T47D (cell line): ENCODE data around the gene ZXDC.

Experiments
- DNase-seq, 2 experiments: peaks; one replicate each; pipeline versions ENCODE4 v3.0.0 to v3.0.0-alpha.2; 2011 to 2012; ENCODE audit warnings: low read depth in 1 of 2, low spot score in 1 of 2
- JUND ChIP-seq: IDR thresholded peaks from 2 replicates; pipeline ENCODE4 v1.6.1; 2012; ENCODE audit warnings: low read depth
- in situ Hi-C: cut with HindIII; loops from 2 replicates; pipeline ENCODE4 v1.10.0; 2016; ENCODE audit warnings: low sequenced_read_pairs, low pct_unique_long_range_greater_than_20kb

Gene ZXDC

GRCh38 chr3:126447456-126448106 is 28.1 kb downstream of the ZXDC start:
- TF ChIP-seq JUND: no peak
- no peak for DNase-seq
- in situ Hi-C loops: no loop called here

DNA sequence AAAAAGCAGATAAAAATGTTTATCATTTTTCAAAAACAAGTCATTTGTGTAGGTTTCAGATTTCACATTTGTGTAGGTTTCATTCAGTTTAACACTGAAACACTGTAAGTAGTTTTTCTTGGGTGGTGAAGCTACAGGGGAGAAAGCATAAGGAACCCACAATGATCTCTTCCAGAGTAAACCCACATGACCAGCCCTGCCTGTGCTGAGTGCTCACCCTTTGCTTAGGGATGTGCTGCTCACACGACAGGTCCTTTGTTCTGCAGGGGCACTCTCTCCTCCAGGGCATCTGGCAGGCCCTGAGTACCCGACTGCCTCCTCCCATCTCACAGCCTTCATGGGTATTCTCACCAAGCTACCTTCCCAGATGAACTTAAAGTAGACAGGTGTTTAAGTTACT is 28.9 kb downstream of the ZXDC start:
- no peak for DNase-seq
- in situ Hi-C loops: no loop called here
- no peak for TF ChIP-seq JUND

DNA sequence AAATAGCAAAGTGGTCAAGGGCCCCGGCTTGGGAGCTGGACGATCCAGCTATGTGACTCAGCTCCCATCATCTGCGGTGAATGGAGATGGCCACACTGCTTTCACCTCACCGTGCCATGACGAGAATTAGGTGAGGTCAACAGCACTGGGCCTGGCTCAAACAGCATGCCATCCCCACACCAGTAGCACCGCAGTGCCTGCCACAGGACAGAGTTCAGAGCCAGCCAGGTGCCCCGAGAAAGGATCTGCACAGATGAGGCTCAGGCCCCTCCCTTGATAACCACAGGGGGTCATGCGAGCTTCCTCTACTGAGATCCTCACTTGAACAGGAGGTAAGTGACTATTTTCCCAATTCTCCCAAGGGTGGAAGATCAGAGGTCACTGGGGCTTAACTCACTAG is 29.4 kb downstream of the ZXDC start:
- no peak for TF ChIP-seq JUND
- no peak for DNase-seq
- in situ Hi-C loops: no loop called here

DNA sequence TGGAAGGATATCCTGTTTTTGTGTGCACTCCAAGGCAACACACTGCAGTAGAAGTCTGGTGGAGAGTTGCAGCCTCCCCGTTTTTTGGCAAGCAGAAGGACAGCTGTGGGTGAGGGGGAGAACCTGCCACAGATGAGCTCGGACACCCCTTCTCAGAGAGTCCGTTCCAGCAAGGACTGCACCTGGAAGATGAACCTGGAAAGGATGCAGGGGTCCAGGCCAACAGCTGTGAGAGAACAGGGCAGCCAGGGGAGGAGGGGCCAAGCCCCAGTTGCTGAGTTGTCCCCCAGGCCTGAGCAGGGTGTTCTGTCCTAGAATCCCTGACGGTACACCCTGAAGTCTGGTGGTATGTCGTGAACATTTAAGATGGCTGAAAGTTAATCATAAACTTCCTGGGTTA is 30.2 kb downstream of the ZXDC start:
- no peak for DNase-seq
- in situ Hi-C loops: no loop called here
- no peak for TF ChIP-seq JUND

GRCh38 chr3:126442856-126443242 is 32.8 kb downstream of the ZXDC start:
- in situ Hi-C loops: no loop called here
- DNase-seq: no peak
- TF ChIP-seq JUND: no peak

GRCh38 chr3:126442094-126442855 is 33.4 kb downstream of the ZXDC start:
- in situ Hi-C loops: no loop called here
- TF ChIP-seq JUND: no peak
- no peak for DNase-seq

- TF ChIP-seq JUND: no peak
- in situ Hi-C loops: no loop called here
- no peak for DNase-seq
Measured at GRCh38 chr3:126441256-126441880, 34.3 kb downstream of the ZXDC start.

DNA sequence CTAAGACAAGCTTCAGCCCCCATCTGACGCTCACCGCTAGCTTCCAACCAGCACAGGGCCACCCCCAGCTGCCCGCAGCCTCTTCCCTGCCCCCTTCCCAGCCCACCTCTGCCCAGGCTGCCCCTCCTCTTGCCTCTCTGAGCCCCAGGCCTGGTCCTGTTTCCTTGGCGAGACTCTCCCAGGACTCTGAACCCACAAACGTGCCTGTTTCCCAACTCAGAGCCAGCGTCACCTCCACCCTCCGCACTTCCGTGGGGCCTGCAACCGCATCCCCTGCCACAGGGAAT is 35.0 kb downstream of the ZXDC start:
- no peak for DNase-seq
- in situ Hi-C loops: no loop called here
- no peak for TF ChIP-seq JUND

- TF ChIP-seq JUND: no peak
- in situ Hi-C loops: no loop called here
- no peak for DNase-seq
Measured at GRCh38 chr3:126439968-126440708, 35.6 kb downstream of the ZXDC start.

GRCh38 chr3:126439346-126439967 is 36.2 kb downstream of the ZXDC start:
- TF ChIP-seq JUND: no peak
- DNase-seq: no peak
- in situ Hi-C loops: no loop called here

DNA sequence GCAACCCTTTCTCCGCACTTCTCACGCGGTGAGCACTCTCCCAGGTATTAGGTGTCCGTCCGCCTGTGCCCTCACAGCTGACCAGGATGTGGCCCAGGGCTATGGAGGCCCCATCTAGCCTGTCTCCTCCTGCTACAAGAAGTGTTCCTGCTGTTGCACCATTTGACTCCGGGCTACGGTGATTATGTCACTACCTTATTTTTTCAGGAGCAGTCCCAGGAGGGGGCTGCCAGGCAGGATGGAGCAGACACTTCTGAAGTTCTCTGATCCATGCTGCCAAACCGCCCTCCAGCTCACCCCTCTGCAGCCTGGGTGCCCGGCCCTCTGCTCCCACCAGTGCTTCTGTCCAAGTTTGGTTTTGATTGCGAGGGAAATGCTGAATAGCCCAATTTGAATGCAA is 36.9 kb downstream of the ZXDC start:
- no peak for DNase-seq
- TF ChIP-seq JUND: no peak
- in situ Hi-C loops: no loop called here

DNA sequence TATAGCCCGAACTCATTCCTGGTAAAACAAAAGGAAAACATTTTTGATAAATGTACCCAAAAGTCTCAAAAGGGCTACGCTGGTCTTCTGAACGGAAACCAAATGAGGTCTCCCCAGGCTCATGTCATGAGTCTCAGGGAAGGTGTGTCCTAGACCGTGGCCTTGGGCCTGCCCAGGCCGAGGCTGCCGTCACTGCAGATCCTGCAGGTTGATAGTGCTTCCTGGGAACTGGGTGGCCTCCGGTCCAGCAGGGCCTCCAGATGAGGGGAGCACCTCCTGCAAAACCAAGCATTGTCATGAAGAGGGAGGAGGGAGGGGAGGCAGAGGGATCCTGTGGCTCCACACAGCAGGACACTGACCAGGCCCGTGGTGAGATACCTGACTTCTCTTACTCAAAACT is 37.5 kb downstream of the ZXDC start:
- in situ Hi-C loops: no loop called here
- no peak for DNase-seq
- no peak for TF ChIP-seq JUND
